LNCaP clone FGC (cell line): Measurements from ENCODE around the gene TUT4.

Experiments used
- DNase-seq: peaks from one replicate; pipeline ENCODE4 v3.0.0-alpha.2; 2011; ENCODE audit warnings: low read depth
- H3K4me3 ChIP-seq: 2 replicates; pipeline ENCODE4 v1.5.1; 2011; ENCODE audit warnings: mild to moderate bottlenecking, low read depth, low read length, control low read depth
- TF ChIP-seq, protein P1 (sequence below): IDR thresholded peaks from 2 replicates; pipeline ENCODE4 v1.5.1; 2012; ENCODE audit warnings: mild to moderate bottlenecking; ENCODE audit not compliant: control insufficient read depth, insufficient read depth; ENCODE audit errors: extremely low read depth

Gene TUT4

GRCh38 chr1:52386458-52386857 lies 166.4 kb downstream of the TUT4 start:
- TF ChIP-seq, protein P1, sequence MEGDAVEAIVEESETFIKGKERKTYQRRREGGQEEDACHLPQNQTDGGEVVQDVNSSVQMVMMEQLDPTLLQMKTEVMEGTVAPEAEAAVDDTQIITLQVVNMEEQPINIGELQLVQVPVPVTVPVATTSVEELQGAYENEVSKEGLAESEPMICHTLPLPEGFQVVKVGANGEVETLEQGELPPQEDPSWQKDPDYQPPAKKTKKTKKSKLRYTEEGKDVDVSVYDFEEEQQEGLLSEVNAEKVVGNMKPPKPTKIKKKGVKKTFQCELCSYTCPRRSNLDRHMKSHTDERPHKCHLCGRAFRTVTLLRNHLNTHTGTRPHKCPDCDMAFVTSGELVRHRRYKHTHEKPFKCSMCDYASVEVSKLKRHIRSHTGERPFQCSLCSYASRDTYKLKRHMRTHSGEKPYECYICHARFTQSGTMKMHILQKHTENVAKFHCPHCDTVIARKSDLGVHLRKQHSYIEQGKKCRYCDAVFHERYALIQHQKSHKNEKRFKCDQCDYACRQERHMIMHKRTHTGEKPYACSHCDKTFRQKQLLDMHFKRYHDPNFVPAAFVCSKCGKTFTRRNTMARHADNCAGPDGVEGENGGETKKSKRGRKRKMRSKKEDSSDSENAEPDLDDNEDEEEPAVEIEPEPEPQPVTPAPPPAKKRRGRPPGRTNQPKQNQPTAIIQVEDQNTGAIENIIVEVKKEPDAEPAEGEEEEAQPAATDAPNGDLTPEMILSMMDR = no peak
- H3K4me3 ChIP-seq = no peak overlapping the region
- DNase-seq = no peak

DNA sequence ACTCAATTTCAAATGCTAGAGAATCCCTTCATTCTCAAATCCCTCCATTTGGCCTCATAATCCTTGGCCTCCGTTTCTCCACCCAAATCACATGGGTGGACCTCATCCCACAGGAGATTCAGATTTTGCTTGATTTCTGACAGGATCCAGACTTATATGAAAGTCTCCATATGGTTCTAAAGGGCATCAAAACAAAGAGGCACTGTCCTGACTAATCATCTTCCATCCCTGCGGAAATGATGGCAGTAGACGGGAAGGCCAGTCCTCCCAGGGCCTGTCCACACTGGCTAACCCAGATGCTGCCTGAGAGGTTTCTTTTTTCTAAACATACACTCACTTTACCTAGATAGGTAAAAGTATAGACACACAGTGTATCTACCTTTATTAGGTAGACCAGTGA lies 167.5 kb downstream of the TUT4 start:
- TF ChIP-seq, protein P1 = no peak

More for the DNA sequence above, 167.5 kb downstream of the TUT4 start:
- no peak for DNase-seq
- H3K4me3 ChIP-seq = no peak overlapping the region
